Measurements from ENCODE around the gene SSH2.

- TF ChIP-seq, protein P1, sequence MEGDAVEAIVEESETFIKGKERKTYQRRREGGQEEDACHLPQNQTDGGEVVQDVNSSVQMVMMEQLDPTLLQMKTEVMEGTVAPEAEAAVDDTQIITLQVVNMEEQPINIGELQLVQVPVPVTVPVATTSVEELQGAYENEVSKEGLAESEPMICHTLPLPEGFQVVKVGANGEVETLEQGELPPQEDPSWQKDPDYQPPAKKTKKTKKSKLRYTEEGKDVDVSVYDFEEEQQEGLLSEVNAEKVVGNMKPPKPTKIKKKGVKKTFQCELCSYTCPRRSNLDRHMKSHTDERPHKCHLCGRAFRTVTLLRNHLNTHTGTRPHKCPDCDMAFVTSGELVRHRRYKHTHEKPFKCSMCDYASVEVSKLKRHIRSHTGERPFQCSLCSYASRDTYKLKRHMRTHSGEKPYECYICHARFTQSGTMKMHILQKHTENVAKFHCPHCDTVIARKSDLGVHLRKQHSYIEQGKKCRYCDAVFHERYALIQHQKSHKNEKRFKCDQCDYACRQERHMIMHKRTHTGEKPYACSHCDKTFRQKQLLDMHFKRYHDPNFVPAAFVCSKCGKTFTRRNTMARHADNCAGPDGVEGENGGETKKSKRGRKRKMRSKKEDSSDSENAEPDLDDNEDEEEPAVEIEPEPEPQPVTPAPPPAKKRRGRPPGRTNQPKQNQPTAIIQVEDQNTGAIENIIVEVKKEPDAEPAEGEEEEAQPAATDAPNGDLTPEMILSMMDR (IDR thresholded peaks at IDR 0.05; ENCODE audit: poor library complexity), result no peak
- TF ChIP-seq EZH2 (IDR thresholded peaks at IDR 0.05; ENCODE audit: borderline replicate concordance), result no peak
- no peak for TF ChIP-seq EZH2phosphoT487 (IDR thresholded peaks at IDR 0.05; ENCODE audit: low read depth, severe bottlenecking, unreplicated experiment)
These were observed 185.9 kb downstream of the SSH2 start for GRCh38 chr17:29744121-29744520.
